Esophagus muscularis mucosa (tissue), 4 donors: ENCODE measurements around the gene GLIS1. TPM values are rescaled to one million over a fixed set of nuclear protein-coding genes. Genes with fewer than 3 reads are reported as not detected.

Experiments
- DNase-seq: peaks from one replicate; pipeline ENCODE4 v3.0.0-alpha.2; 2017; ENCODE audit errors: extremely low spot score
- H3K27ac ChIP-seq, 4 donors: fragments of 200-600 bp; sonication (generic); replicated peaks in 1 of 4; 1 replicate in 3 of 4; 2 replicates in 1 of 4; pipeline ENCODE4 v1.5.1; 2016 to 2019; ENCODE audit warnings: mild to moderate bottlenecking in 1 of 4
- H3K27me3 ChIP-seq, 4 donors: fragments of 200-600 bp; sonication (generic); one replicate each; pipeline versions ENCODE4 v1.5.1 to v1.6.0; 2016 to 2019
- H3K36me3 ChIP-seq, 4 donors: fragments of 200-600 bp; sonication (generic); one replicate each; pipeline ENCODE4 v1.5.1; 2016 to 2019
- H3K4me1 ChIP-seq, 4 donors: fragments of 200-600 bp; sonication (generic); one replicate each; pipeline ENCODE4 v1.5.1; 2016 to 2019
- H3K4me3 ChIP-seq, 4 donors: fragments of 200-600 bp; sonication (generic); 1 replicate in 2 of 4; 2 replicates in 2 of 4; pipeline ENCODE4 v1.5.1; 2016 to 2019; ENCODE audit warnings: mild to moderate bottlenecking in 4 of 4, moderate library complexity in 1 of 4
- H3K9me3 ChIP-seq, 4 donors: fragments of 200-600 bp; sonication (generic); 1 replicate in 3 of 4; 2 replicates in 1 of 4; pipeline ENCODE4 v1.5.1; 2016 to 2019
- CTCF ChIP-seq, 3 experiments: fragments of 200-600 bp in 2 of 3; fragments of 450-650 bp in 1 of 3; sonication (generic) in 2 of 3; IDR thresholded peaks; one replicate each; pipeline ENCODE4 v1.5.1; 2017 to 2019; ENCODE audit warnings: antibody characterized with exemption in 3 of 3, mild to moderate bottlenecking in 2 of 3, moderate library complexity in 1 of 3
- EP300 ChIP-seq: sonication (generic); formaldehyde crosslinking; IDR thresholded peaks from one replicate; pipeline ENCODE4 v1.6.1; 2017; ENCODE audit warnings: antibody characterized with exemption
- POLR2A ChIP-seq: fragments of 450-650 bp; IDR thresholded peaks from one replicate; pipeline ENCODE4 v1.6.1; 2017; ENCODE audit warnings: antibody characterized with exemption, moderate library complexity, mild to moderate bottlenecking, low read depth
- POLR2AphosphoS5 ChIP-seq, 2 donors: sonication (generic); formaldehyde crosslinking; IDR thresholded peaks; one replicate each; pipeline ENCODE4 v1.6.1; 2017; ENCODE audit warnings: antibody characterized with exemption in 2 of 2
- WGBS: methylation state at CpG from one replicate; pipeline ENCODE4 v1.1.5; 2018; 5-methylcytosine and 5-hydroxymethylcytosine counted together
- intact Hi-C: fragments of 100-400 bp; cut with DNase I; formaldehyde crosslinking; loops from one replicate; pipeline ENCODE4 v1.15.1; 2023
- total RNA-seq, 4 donors: library from RNA; depleted of rRNA; stranded (reverse); fragments of >200 nt; gene quantifications; one replicate each; pipeline versions ENCODE4 v1.1.0 to v1.2.1, GENCODE V29; 2016

Gene GLIS1
- total RNA-seq, 4 donors from 2014 or later: 0.17 to 0.42 TPM; not detected in 2

GRCh38 chr1:53658489-53659230 is 80.3 kb downstream of the GLIS1 start:
- Histone ChIP-seq H3K27ac (no peak overlapping the region), H3K36me3 (no peaks in the 10 kb centered on the region), H3K4me3 (no peak overlapping the region), H3K4me1 (no peaks in the 10 kb centered on the region), H3K27me3 (peaks cover 0 to 22% (median 0%) of the 10 kb centered on the region in 4 donors), H3K9me3 (no peaks in the 10 kb centered on the region)
- no peak for DNase-seq
- WGBS: 94% methylated on average over 6 of the region's 8 CpGs
- intact Hi-C loops: no loop called here
- no peak for TF ChIP-seq POLR2AphosphoS5 (IDR thresholded peaks at IDR 0.05)
- TF ChIP-seq EP300: no peak
- TF ChIP-seq CTCF (IDR thresholded peaks at IDR 0.05): no peak
- no peak for TF ChIP-seq POLR2A

GRCh38 chr1:53657891-53658396 is 81.0 kb downstream of the GLIS1 start:
- 92% methylated on average over 1 of the region's 1 CpG for WGBS
- no peak for DNase-seq
- Histone ChIP-seq H3K27ac (no peak overlapping the region), H3K4me1 (no peaks in the 10 kb centered on the region), H3K4me3 (no peak overlapping the region), H3K27me3 (peaks cover 0 to 28% (median 0%) of the 10 kb centered on the region in 4 donors), H3K9me3 (no peaks in the 10 kb centered on the region), H3K36me3 (no peaks in the 10 kb centered on the region)
- intact Hi-C loops: no loop called here
- TF ChIP-seq POLR2AphosphoS5 (IDR thresholded peaks at IDR 0.05) (no peak), CTCF (IDR thresholded peaks at IDR 0.05) (no peak), POLR2A (no peak), EP300 (no peak)

DNA sequence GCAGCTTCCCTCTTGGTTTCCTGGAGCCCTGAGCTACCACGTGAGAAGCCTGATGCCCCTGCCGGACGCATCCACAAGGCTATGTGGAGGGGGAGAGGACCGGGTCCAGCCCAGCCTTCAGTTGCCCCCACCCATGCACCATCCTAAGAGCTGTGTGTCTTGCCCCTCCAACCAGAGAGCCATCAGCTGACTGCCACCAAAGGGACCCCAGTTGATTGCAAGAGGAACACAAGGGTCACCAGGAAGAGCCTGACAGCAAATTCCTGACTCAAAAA is 81.5 kb downstream of the GLIS1 start:
- H3K4me3 ChIP-seq: no peak overlapping the region
- H3K27ac ChIP-seq: no peak overlapping the region
- no peak for TF ChIP-seq EP300
- no peak for TF ChIP-seq POLR2A
- no peak for TF ChIP-seq POLR2AphosphoS5 (IDR thresholded peaks at IDR 0.05)
- H3K36me3 ChIP-seq: no peaks in the 10 kb centered on the region
- intact Hi-C loops: no loop called here
- DNase-seq: no peak
- no peaks in the 10 kb centered on the region for H3K4me1 ChIP-seq
- no peaks in the 10 kb centered on the region for H3K9me3 ChIP-seq
- peaks cover 0 to 28% (median 0%) of the 10 kb centered on the region in 4 donors for H3K27me3 ChIP-seq
- 68% methylated on average over 4 of the region's 4 CpGs for WGBS

DNA sequence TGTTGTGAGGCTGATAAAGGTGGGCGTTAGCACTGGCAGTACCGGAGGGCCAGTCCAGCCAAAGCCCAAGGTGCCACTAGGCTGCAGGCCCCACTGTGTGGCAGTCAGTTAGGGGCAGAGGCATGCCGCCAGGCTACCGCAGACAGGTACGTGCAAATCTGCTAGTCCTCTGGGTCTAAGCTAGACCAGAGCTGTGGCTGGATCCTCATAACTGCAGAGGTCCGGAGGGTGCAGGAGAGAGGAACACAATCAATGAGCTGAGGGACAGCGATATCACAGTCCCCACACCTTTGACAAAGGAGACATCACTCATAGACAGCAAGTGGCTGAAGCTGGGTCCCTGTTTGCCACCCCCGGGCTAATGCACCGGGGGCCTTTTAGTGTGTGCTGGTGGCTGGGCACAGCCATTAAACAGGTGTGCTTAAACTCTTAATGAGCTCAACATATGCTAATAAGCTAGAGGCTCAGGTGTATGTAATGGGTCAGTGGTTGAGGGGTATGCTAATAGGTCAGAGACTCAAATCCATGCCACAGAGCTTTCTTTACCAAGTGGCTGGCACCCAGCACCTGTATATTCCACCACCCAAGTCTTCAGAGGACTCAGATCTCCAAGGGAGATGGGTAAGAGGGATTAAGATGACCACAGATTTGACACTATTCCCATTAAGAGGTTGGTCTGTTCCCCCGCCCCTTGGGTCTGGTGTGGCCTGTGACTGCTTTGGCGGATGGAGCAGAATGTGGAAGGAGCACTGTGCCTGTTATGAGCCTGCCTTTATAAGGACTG is 82.0 kb downstream of the GLIS1 start:
- Histone ChIP-seq H3K27me3 (peaks cover 0 to 30% (median 0%) of the 10 kb centered on the region in 4 donors), H3K36me3 (no peaks in the 10 kb centered on the region), H3K27ac (no peak overlapping the region), H3K4me3 (no peak overlapping the region), H3K9me3 (no peaks in the 10 kb centered on the region), H3K4me1 (no peaks in the 10 kb centered on the region)
- no peak for DNase-seq
- TF ChIP-seq POLR2AphosphoS5 (IDR thresholded peaks at IDR 0.05) (no peak), EP300 (no peak), POLR2A (no peak), CTCF (IDR thresholded peaks at IDR 0.05) (no peak)
- intact Hi-C loops: no loop called here
- WGBS: 89% methylated on average over 8 of the region's 11 CpGs

- no peaks in the 10 kb centered on the region for H3K9me3 ChIP-seq
- peaks cover 0 to 32% (median 0%) of the 10 kb centered on the region in 4 donors for H3K27me3 ChIP-seq
- TF ChIP-seq POLR2A: no peak
- TF ChIP-seq EP300: no peak
- no peak for TF ChIP-seq POLR2AphosphoS5 (IDR thresholded peaks at IDR 0.05)
- no peak for TF ChIP-seq CTCF (IDR thresholded peaks at IDR 0.05)
- H3K4me1 ChIP-seq: no peaks in the 10 kb centered on the region
- no peak overlapping the region for H3K27ac ChIP-seq
- WGBS: 34% methylated on average over 10 of the region's 10 CpGs
- no peak overlapping the region for H3K4me3 ChIP-seq
- H3K36me3 ChIP-seq: no peaks in the 10 kb centered on the region
- intact Hi-C loops: no loop called here
- no peak for DNase-seq
Measured at GRCh38 chr1:53655931-53656746, 82.8 kb downstream of the GLIS1 start.
